ENCODE data around the gene GABARAPL1. TPM values are rescaled to one million over a fixed set of nuclear protein-coding genes. Genes with fewer than 3 reads are reported as not detected.
"Not testable (repeated sequence)": the region's sequence is repeated elsewhere in the genome, so short reads cannot be mapped to it uniquely, and the experiment has no call there.

Gene GABARAPL1
- total RNA-seq, 1 donor from 2014 or later, result 58.3 TPM

- no peak for DNase-seq (ENCODE audit: low spot score)
Observed at GRCh38 chr12:10197879-10198278, 14.8 kb upstream of the GABARAPL1 start.

GRCh38 chr12:10204495-10204894 is 8.2 kb upstream of the GABARAPL1 start:
- DNase-seq (ENCODE audit: low spot score), result not testable (repeated sequence)

- no peak for DNase-seq (ENCODE audit: low spot score)
Observed at GRCh38 chr12:10205220-10205807, 7.4 kb upstream of the GABARAPL1 start.

- no peak for DNase-seq (ENCODE audit: low spot score)
Observed at GRCh38 chr12:10207136-10207535, 5.5 kb upstream of the GABARAPL1 start.

GRCh38 chr12:10210225-10210624 is 2.5 kb upstream of the GABARAPL1 start:
- no peak for DNase-seq (ENCODE audit: low spot score)

GRCh38 chr12:10211101-10211939 is 1.4 kb upstream of the GABARAPL1 start:
- DNase-seq (ENCODE audit: low spot score), result no peak

GRCh38 chr12:10211940-10212738 is 538 bp upstream of the GABARAPL1 start:
- peak; percentile 96 for DNase-seq (ENCODE audit: low spot score)

GRCh38 chr12:10213168-10214135 is 775 bp downstream of the GABARAPL1 start:
- peak; percentile 70 for DNase-seq (ENCODE audit: low spot score)

GRCh38 chr12:10214136-10214894 is 1.6 kb downstream of the GABARAPL1 start:
- DNase-seq (ENCODE audit: low spot score), result no peak

- DNase-seq (ENCODE audit: low spot score), result no peak
Observed at GRCh38 chr12:10214895-10215267, 2.2 kb downstream of the GABARAPL1 start.

- no peak for DNase-seq (ENCODE audit: low spot score)
Observed at GRCh38 chr12:10215436-10215835, 2.8 kb downstream of the GABARAPL1 start.

GRCh38 chr12:10215946-10216345 is 3.3 kb downstream of the GABARAPL1 start:
- not testable (repeated sequence) for DNase-seq (ENCODE audit: low spot score)

GRCh38 chr12:10218021-10218420 is 5.3 kb downstream of the GABARAPL1 start:
- DNase-seq (ENCODE audit: low spot score), result no peak

- peak; percentile 84 for DNase-seq (ENCODE audit: low spot score)
Observed at GRCh38 chr12:10220398-10221077, 7.9 kb downstream of the GABARAPL1 start.

- no peak for DNase-seq (ENCODE audit: low spot score)
Observed at GRCh38 chr12:10221846-10222245, 9.2 kb downstream of the GABARAPL1 start.

- DNase-seq (ENCODE audit: low spot score), result no peak
Observed at GRCh38 chr12:10223208-10223607, 10.5 kb downstream of the GABARAPL1 start.

- not testable (repeated sequence) for DNase-seq (ENCODE audit: low spot score)
Observed at GRCh38 chr12:10225426-10225825, 12.7 kb downstream of the GABARAPL1 start.

GRCh38 chr12:10226086-10226485 is 13.4 kb downstream of the GABARAPL1 start:
- DNase-seq (ENCODE audit: low spot score), result no peak

GRCh38 chr12:10226731-10227130 is 14.1 kb downstream of the GABARAPL1 start:
- DNase-seq (ENCODE audit: low spot score), result no peak

GRCh38 chr12:10227648-10228047 is 15.0 kb downstream of the GABARAPL1 start:
- no peak for DNase-seq (ENCODE audit: low spot score)
